CD4-positive, alpha-beta T cell treated with Interleukin-15 for 1 hour (primary cell): ENCODE measurements around the gene CENPP.

Experiments
- DNase-seq: peaks from one replicate; pipeline ENCODE4 v3.0.0-alpha.2; 2020

The CENPP gene

GRCh38 chr9:92603100-92603499 is 277.3 kb downstream of the CENPP start:
- no peak for DNase-seq

DNA sequence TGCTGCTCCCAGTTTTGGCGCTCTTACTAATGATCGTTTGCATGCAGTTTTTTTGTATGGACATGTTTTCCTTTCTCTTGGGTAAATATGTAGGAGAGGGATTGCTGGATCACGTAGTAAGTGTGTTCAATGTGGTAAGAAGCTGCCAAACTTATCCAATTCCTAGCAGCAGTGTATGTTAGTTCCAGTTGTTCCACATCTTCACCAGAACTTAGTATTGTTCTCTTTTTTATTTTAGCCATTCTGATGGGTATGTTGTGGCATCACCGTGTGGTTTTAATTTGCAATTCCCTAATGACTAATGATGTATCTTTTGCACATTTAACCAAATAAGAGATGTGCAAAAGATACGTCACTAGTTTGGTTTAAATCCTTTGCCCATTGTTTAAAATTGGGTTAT is 278.2 kb downstream of the CENPP start:
- no peak for DNase-seq

- DNase-seq, result no peak
Measured at GRCh38 chr9:92605224-92605623, 279.5 kb downstream of the CENPP start.

DNA sequence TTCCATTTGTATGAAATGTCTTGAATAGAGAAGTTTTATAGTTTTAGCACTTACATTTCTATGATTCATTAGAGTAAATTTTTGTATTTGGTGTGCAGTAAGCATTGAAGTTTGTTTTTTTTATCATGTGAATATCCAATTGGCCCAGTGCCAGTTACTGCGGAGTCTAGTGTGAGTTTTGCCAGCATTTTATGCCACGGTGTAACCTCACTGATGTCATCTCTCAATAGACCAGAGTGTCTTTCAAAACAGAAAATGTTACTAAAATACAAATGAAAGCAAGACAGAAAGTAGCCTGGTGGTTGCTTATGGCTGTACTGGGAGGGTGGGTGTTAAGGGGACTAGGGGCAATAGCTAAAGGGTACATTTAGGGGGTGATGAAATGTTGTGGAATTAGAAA is 281.3 kb downstream of the CENPP start:
- DNase-seq, result no peak

GRCh38 chr9:92607773-92608172 is 282.0 kb downstream of the CENPP start:
- DNase-seq, result no peak

DNA sequence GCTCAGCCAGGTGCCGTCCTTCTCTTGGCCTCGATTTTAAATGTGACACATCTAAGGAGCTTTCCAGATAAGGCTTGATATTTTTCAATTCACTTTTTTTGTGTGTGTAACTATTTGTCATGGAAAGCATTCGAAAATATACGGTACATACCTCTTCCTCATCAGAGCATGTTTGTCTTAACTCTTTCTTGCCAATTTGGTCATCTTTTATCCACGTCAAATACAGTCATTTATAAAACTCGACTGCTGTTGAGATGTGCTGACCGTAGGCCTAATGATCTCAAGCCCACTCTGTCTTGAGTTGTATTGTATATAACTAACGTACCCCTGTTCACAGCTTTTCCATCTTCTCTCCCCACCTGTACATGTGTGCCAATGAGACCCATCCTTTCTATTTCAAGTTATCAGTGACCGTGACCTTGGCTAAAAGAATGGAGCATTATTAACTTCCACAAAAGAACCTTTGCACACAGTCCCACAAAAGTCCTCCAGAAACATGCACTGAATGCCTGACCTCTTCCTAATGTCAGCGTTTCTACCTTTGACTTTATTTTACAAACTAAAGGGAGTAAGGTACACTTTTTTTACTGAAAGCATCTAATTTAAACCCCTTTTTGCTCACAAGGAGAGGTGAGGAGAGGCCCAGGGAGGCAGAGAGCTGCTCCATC is 282.6 kb downstream of the CENPP start:
- no peak for DNase-seq

DNA sequence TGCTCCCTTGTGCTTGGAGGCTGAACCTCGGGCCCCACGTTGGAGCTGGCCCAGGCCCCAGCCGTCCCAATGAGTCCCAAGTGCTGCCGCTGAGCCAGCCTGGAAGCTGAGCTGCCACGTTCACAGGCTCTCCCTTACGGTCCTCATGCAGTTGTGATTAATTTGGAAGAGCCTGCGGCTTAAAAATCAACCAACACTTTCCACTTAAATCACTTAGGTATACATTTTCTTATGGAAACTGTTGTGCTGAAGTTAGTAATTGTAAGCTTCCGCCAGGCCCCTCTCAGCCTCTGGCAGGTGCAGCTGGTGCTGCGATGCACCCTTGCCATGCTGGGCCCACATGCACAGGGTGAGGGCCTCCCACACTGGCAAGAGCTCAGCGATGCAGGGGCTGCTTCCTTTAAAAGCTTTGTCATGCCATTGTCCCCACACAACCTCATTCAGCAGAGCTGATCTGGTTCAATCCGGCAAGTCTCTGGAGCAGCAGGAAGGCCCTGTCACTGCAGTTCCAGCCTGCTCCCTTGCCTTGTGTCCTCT is 283.2 kb downstream of the CENPP start:
- DNase-seq, result no peak

DNA sequence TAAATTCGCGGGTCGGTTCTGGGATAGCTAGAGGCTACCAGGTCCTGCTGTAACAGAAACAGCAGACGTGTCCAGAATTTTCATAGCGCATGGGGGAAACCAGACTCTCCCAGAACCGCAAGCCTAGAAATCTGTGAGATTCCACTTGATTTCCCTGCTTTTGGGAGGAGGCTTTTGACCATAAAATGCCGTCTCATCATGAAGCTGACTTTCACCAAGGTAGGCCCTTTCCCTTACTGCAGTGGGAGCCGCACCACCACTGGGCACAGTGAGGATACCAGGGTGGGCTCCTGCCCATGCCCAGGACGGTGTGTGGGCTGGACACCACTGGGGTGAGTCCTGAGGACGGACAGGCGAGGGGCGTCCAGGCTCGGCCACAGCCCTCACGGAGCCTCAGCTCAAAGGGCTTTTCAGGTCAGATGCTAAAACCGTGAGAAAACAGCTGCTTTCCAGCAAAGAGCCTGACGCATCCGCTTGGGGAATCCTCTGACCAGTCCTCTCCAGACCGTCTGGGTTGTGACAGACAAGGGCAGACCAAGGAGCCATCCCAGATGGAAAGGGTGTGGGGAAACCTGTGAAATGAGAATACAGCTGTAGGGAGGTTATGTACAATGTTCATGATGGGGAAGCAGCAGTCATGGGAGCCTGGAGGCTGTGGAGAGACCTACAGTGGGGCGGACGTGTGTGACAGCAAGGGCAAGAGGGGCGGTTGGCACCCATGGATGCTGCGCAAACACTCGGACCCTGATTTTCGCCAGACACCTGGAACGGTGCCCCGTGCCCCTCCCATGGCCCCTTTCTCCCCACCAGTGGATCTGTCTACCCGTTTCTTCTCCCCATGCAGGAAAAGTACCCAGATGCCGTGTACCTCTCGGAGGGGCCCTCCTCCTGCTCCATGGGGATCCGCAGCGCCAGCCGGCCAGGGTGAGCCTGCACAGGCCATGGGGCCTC is 285.0 kb downstream of the CENPP start:
- DNase-seq, result no peak

- no peak for DNase-seq
Measured at GRCh38 chr9:92611621-92612285, 286.0 kb downstream of the CENPP start.

DNA sequence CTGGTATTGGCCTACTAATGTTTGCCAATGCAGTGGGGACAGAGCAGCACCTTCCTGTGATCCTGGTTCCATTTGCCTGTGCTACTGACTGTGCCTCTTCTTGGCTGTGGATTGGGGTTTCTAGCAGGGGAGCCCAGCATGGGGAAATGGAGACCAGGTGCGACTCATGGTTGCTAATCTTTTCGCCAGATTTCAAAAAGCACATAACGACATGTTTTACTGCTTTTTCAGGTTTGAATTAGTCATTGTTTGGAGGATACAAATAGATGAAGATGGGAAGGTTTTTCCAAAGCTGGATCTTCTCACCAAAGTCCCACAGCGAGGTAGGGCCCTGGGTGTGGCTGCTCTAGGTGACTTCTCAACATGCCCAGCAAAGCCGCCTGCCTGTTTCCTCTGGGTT is 286.5 kb downstream of the CENPP start:
- DNase-seq, result no peak

DNA sequence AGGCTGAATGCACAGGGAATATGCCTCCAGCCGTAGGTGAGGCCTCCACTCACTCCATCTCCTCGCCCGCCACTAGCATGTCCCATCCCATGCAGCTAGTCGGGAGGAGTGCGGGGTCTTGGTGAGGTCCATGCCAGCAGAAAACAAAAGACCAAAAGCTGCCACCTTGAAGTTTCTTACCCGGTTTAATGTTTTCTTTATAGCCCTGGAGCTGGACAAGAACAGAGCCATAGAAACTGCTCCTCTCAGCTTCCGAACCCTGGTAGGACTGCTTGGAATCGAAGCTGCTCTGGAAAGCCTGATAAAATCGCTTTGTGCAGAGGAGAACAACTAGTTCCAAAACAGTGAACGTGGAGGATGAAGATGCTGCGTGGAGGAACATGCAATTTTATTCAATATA is 287.1 kb downstream of the CENPP start:
- no peak for DNase-seq

GRCh38 chr9:92613268-92614122 is 287.7 kb downstream of the CENPP start:
- DNase-seq, result no peak

- DNase-seq, result no peak
Measured at GRCh38 chr9:92614123-92614510, 288.4 kb downstream of the CENPP start.

DNA sequence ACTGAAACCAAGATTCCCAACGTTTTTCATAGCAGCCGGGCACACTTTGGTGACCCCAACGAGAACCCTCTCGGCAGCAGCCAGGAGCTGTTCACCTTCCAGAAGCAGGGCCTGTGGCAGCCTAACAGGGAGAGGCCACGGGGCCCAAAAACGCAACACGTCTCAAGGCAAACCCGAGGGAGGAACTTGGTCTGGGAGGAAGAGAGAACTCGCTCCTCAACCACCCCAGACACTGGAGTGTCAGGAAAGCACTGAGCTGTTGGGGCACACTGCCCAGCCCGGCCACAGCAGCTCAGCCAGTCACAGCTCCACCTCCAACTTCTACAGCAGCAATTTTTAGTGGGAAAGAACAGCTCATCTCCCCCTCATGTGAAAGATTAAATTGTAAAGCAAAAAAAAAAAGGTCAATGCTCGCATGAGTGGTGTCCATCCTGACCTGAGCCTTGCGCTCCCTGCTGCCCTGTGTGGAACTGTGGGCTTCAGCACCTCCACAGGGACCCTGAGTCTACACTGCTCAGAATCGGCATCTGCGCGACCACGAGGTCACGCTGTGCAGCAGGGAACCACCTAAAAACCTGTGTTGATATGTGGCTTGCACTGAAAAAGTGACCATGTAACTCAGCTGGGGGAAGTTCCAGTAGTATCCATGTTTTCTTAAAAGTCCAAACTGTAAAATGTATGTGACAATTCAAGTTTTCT is 289.2 kb downstream of the CENPP start:
- DNase-seq, result no peak

GRCh38 chr9:92615790-92616189 is 290.0 kb downstream of the CENPP start:
- no peak for DNase-seq

DNA sequence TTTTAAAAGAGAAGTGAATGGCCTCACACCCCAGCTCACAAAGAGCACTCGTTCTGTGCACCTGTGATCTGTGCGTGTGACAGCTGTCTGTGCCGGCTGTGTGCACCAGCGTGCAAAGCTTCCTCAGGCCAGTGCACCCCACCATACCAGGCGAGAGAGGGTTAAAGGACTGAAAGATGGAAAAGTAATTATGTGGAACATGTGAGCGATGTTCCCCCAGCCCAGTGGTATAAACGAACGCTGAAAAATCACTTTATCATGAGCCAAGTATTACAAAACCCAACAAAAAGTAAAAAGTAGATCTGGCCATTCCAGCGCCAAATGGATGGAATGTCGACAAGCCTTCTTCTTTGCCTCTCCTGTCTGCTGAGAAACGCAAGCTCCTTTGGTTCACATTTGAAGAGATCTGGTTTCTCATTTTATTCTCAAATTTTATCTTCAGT is 290.5 kb downstream of the CENPP start:
- no peak for DNase-seq

DNA sequence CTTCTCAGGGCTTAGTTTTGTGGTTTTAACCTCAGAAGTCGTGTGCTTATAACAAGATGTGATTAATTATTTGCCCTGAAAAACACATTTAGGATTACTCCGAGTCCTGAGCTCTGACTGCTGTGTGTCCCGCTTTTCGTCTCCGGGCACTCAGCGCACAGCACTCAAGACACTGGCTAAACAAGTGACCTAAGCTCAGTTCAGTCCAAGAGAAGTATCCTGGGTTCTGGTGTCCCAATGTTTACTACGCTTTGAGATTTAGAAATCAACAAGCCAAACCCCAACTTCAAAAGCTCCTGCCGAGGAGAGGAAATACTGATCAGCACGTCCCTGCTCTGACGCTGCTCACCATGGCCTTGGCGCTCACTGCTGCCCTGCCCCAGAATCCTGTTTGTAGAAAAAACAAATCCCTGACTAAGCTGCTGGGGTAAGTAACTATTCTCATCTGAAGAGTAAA is 290.9 kb downstream of the CENPP start:
- no peak for DNase-seq

- no peak for DNase-seq
Measured at GRCh38 chr9:92617195-92617813, 291.6 kb downstream of the CENPP start.

- DNase-seq, result no peak
Measured at GRCh38 chr9:92617951-92618510, 292.3 kb downstream of the CENPP start.

DNA sequence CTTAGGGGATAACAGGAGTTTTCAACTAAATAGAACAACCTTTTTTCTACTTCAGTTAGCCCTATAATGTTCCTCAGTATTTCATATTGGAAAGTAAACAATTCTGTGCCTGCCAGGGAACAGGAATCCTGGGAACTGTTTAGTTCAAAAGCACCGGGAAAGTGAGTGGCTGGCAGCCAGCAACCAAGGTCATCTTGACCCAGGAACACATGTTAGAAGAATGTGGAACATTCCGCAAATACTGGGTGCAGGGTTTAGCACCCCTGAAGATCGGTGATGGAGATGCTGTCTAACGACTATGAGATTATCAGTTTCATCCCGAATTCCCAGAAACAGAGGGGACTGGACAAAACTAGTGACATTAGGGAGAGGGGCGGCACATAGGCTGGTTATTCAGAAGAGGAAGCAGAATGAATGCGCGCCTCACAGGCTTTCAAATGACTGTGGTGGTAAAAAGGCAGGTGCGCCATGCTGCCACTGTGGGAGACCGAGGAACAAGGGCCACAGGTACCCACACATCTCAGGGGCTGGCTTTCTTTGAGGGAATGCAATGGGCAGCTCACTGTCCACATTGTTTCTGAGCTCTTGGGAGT is 293.0 kb downstream of the CENPP start:
- DNase-seq, result no peak
